Left lung (tissue), 10 donors: ENCODE results near the gene NPC2. TPM values are rescaled to one million over a fixed set of nuclear protein-coding genes. Genes with fewer than 3 reads are reported as not detected.

Source experiments
- ATAC-seq: fragments of 200-7000 bp; cut with Tn5 transposase; one replicate; pipeline ENCODE4 v1.9.1; 2020; ENCODE audit warnings: moderate library complexity
- DNase-seq, 4 donors: peaks; one replicate each; pipeline ENCODE4 v3.0.0-alpha.2; 2013 to 2020
- H3K27ac ChIP-seq, 2 donors: fragments of 200-600 bp; sonication (generic) in 1 of 2; one replicate each; pipeline versions ENCODE4 v1.5.0 to v1.8.0; 2020 to 2021
- H3K27me3 ChIP-seq, 2 donors: fragments of 200-600 bp; sonication (generic) in 1 of 2; one replicate each; pipeline versions ENCODE4 v1.5.0 to v1.8.0; 2020 to 2021
- H3K36me3 ChIP-seq, 2 donors: fragments of 200-600 bp; sonication (generic) in 1 of 2; one replicate each; pipeline versions ENCODE4 v1.5.0 to v1.8.0; 2020 to 2021
- H3K4me1 ChIP-seq, 2 donors: fragments of 200-600 bp; one replicate each; pipeline ENCODE4 v1.8.0; 2021
- H3K4me3 ChIP-seq, 2 donors: fragments of 200-600 bp; sonication (generic) in 1 of 2; one replicate each; pipeline versions ENCODE4 v1.5.0 to v1.8.0; 2020 to 2021; ENCODE audit warnings: mild to moderate bottlenecking in 1 of 2
- H3K9me3 ChIP-seq, 2 donors: fragments of 200-600 bp; sonication (generic) in 1 of 2; one replicate each; pipeline versions ENCODE4 v1.5.0 to v1.8.0; 2020 to 2021
- intact Hi-C, 2 donors: fragments of 100-400 bp; cut with DNase I; formaldehyde crosslinking; loops; one replicate each; pipeline versions ENCODE4 v1.11.2 to v1.14.2; 2022
- polyA plus RNA-seq, 6 donors: library from polyadenylated mRNA; unstranded; fragments of 120-200 nt; gene quantifications; one replicate each; pipeline ENCODE4 v1.2.1, GENCODE V29; 2013; ENCODE audit not compliant: insufficient read length in 6 of 6
- total RNA-seq, 2 donors: library from RNA; stranded (reverse); fragmentation: NEBNext Ultra II Directional; extraction: Animal tissue kit (Norgen Biotek cat#: 25700); gene quantifications; one replicate each; pipeline ENCODE4 v1.2.1, GENCODE V29; 2021
- TF ChIP-seq, protein P1 (sequence below), 2 donors: fragments of 200-600 bp; sonication (generic) in 1 of 2; IDR thresholded peaks; one replicate each; pipeline versions ENCODE4 v1.5.0 to v1.8.0; 2021; ENCODE audit warnings: antibody characterized with exemption in 2 of 2
- donor health status: DM: no; HTN: yes; CAD: no.
- donor health status: DM: no; HTN: no; CAD: no.

Gene NPC2
- total and polyA plus RNA-seq, 8 donors, result 776 to 1,413 (median 995) TPM

DNA sequence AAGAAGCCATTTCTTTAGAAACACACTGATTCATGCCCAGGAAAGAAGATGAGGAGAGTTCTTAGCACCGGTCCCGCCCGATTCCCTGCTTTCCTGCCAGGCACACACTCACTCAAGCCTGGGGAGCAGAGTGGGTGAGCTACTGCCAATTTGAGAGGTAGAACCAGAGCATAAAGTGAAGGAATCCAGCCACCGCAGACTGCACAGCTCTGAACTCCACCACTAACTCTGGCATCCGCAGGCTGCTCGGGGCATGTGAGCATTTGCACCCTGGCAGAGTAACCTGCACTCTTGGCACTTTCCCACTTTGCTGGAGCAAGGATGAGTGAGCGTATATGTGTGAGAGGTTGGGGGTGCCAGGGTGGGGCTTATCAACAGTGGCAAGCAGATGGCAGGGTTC is 63.1 kb downstream of the NPC2 start:
- H3K9me3 ChIP-seq, result no peaks in the 10 kb centered on the region
- H3K27me3 ChIP-seq, result peaks cover 0 to 24% of the 10 kb centered on the region in 2 donors
- peaks cover 0 to 4% of the 10 kb centered on the region in 2 donors for H3K4me1 ChIP-seq
- no peaks in the 10 kb centered on the region for H3K36me3 ChIP-seq
- TF ChIP-seq, protein P1, sequence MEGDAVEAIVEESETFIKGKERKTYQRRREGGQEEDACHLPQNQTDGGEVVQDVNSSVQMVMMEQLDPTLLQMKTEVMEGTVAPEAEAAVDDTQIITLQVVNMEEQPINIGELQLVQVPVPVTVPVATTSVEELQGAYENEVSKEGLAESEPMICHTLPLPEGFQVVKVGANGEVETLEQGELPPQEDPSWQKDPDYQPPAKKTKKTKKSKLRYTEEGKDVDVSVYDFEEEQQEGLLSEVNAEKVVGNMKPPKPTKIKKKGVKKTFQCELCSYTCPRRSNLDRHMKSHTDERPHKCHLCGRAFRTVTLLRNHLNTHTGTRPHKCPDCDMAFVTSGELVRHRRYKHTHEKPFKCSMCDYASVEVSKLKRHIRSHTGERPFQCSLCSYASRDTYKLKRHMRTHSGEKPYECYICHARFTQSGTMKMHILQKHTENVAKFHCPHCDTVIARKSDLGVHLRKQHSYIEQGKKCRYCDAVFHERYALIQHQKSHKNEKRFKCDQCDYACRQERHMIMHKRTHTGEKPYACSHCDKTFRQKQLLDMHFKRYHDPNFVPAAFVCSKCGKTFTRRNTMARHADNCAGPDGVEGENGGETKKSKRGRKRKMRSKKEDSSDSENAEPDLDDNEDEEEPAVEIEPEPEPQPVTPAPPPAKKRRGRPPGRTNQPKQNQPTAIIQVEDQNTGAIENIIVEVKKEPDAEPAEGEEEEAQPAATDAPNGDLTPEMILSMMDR (IDR thresholded peaks at IDR 0.05), result no peak
- no peak for ATAC-seq
- intact Hi-C loops, result no loop called here
- H3K27ac ChIP-seq, result no peak overlapping the region
- DNase-seq, result no peak
- H3K4me3 ChIP-seq, result no peak overlapping the region

Other genes with a start within 250 kb of the NPC2 start
- 10 to 100 TPM; 37.0 to 41.1 TPM for gene ABCD4, start 190.4 kb downstream of the NPC2 start, total RNA-seq
- gene ABCD4, start 190.4 kb downstream of the NPC2 start, polyA plus RNA-seq, result 100 to 1,000 TPM; 105 to 136 (median 123) TPM
- not detected for gene VRTN, start 144.8 kb downstream of the NPC2 start, total RNA-seq
- gene VRTN, start 144.8 kb downstream of the NPC2 start, polyA plus RNA-seq, result under 1 TPM in 1 of 6 donors, not detected in 5; 0.04 TPM
- under 1 TPM; 0.39 to 0.87 TPM for gene SYNDIG1L, start 67.1 kb downstream of the NPC2 start, total RNA-seq
- under 1 TPM; 0.37 to 0.83 (median 0.59) TPM for gene SYNDIG1L, start 67.1 kb downstream of the NPC2 start, polyA plus RNA-seq
- 10 to 100 TPM; 22.7 to 27.7 TPM for gene ISCA2, start 460 bp upstream of the NPC2 start, total RNA-seq
- gene ISCA2, start 460 bp upstream of the NPC2 start, polyA plus RNA-seq, result 10 to 100 TPM; 29.4 to 35.2 (median 32.2) TPM
- 100 to 1,000 TPM in 1 of 2 donors, 10 to 100 TPM in 1; 69.2 to 154 TPM for gene LTBP2, start 118.9 kb upstream of the NPC2 start, total RNA-seq
- 10 to 100 TPM; 14.0 to 25.7 (median 16.1) TPM for gene LTBP2, start 118.9 kb upstream of the NPC2 start, polyA plus RNA-seq
- 10 to 100 TPM; 34.3 to 42.6 TPM for gene AREL1, start 219.8 kb upstream of the NPC2 start, total RNA-seq
- 10 to 100 TPM; 26.0 to 28.7 (median 27.9) TPM for gene AREL1, start 219.8 kb upstream of the NPC2 start, polyA plus RNA-seq
- gene FCF1, start 219.8 kb upstream of the NPC2 start, total RNA-seq, result 10 to 100 TPM; 48.9 to 50.3 TPM
- gene FCF1, start 219.8 kb upstream of the NPC2 start, polyA plus RNA-seq, result 10 to 100 TPM; 66.5 to 75.9 (median 71.3) TPM